ENCODE results near the gene TNFRSF1B. TPM values are rescaled to one million over a fixed set of nuclear protein-coding genes. Genes with fewer than 3 reads are reported as not detected.

TNFRSF1B gene
- total and polyA plus RNA-seq, 2 of the 8 experiments (the other 6 are each of a cell fraction or from before 2014, with no cell fraction given), result 1.7 to 2.9 TPM

GRCh38 chr1:12244585-12244984 lies 77.8 kb downstream of the TNFRSF1B start:
- Histone ChIP-seq H3K23me2 (ENCODE audit: low read depth, low read length) (no peaks in the 10 kb centered on the region), H2AFZ (ENCODE audit: low read length) (no peak overlapping the region), H3K4me3 (ENCODE audit: extremely low read depth in 1 of 4, insufficient read depth in 2 of 4, low read depth in 3 of 4, low read length in 4 of 4) (no peak overlapping the region), H4K91ac (replicated peaks; ENCODE audit: insufficient read length, low read length) (no peak overlapping the region), H2BK20ac (ENCODE audit: low read length) (no peak overlapping the region), H3K4me1 (replicated peaks in 1 of 4; ENCODE audit: control insufficient read depth in 3 of 4, insufficient read depth in 4 of 4, low read length in 3 of 4) (peaks cover 0 to 22% (median 9%) of the 10 kb centered on the region in 4 experiments; a peak in 5 of 7 replicates), H3K18ac (ENCODE audit: extremely low read depth, low read length) (no peak overlapping the region), H4K20me1 (replicated peaks in 1 of 2; ENCODE audit: control insufficient read depth in 1 of 2, insufficient read depth in 2 of 2, low read length in 2 of 2) (peaks cover 0 to 1% of the 10 kb centered on the region in 2 experiments), H2BK15ac (ENCODE audit: low read length) (no peak overlapping the region), H2BK5ac (ENCODE audit: low read depth, low read length) (no peak overlapping the region), H3K36me3 (ENCODE audit: control insufficient read depth in 2 of 4, insufficient read depth in 4 of 4, low read length in 3 of 4) (peaks cover 4 to 22% (median 7%) of the 10 kb centered on the region in 4 experiments; a peak in 5 of 8 replicates), H3K9me3 (ENCODE audit: insufficient read depth in 2 of 2, low read depth in 1 of 2, low read length in 1 of 2) (no peaks in the 10 kb centered on the region), H4K5ac (ENCODE audit: insufficient read length, low read depth, low read length) (no peak overlapping the region), H3K4me2 (ENCODE audit: insufficient read depth in 1 of 2, low read depth in 2 of 2, low read length in 2 of 2) (no peak overlapping the region), H3K23ac (ENCODE audit: insufficient read length) (no peak overlapping the region), H3K4ac (replicated peaks; ENCODE audit: insufficient read length, low read depth, low read length) (no peak overlapping the region), H3K14ac (ENCODE audit: insufficient read length) (no peak overlapping the region), H3K56ac (replicated peaks; ENCODE audit: insufficient read length, low read depth, low read length) (no peak overlapping the region), H2BK12ac (ENCODE audit: low read depth, low read length) (no peak overlapping the region), H3K27me3 (replicated peaks in 1 of 4; ENCODE audit: control insufficient read depth in 3 of 4, extremely low read depth in 1 of 4, insufficient read depth in 3 of 4, low read length in 3 of 4) (no peaks in the 10 kb centered on the region), H3K9ac (replicated peaks in 1 of 4; ENCODE audit: extremely low read depth in 1 of 4, low read depth in 3 of 4, low read length in 3 of 4) (no peak overlapping the region), H4K8ac (ENCODE audit: extremely low read depth, insufficient read depth, low read length) (no peak overlapping the region), H3K79me1 (ENCODE audit: low read depth, low read length) (no peaks in the 10 kb centered on the region), H2BK120ac (replicated peaks; ENCODE audit: low read depth, low read length) (no peak overlapping the region), H3K79me2 (ENCODE audit: control insufficient read depth in 1 of 2, insufficient read depth in 2 of 2, low read length in 2 of 2) (no peaks in the 10 kb centered on the region), H3K27ac (ENCODE audit: low read depth, low read length) (no peak overlapping the region), H2AK5ac (ENCODE audit: low read depth, low read length) (no peak overlapping the region)
- DNase-seq (ENCODE audit: low read depth in 1 of 2, low spot score in 2 of 2), result no peak
- ChIA-PET POLR2A (ENCODE audit: partially characterized antibody) (no interaction called here), CTCF (ENCODE audit: partially characterized antibody) (interaction anchor here (0.9 to 4.2 kb wide), 14 partner anchors 10 to 138 kb away, joined by 3 to 25 read pairs (median 6); no protein-coding TSS in a partner anchor)
- 92% methylated on average over 5 of the region's 5 CpGs; no CpG with 5 or more reads in 1 of the 2 experiments for WGBS, 2 experiments (ENCODE audit: extremely low coverage in 1 of 2, insufficient coverage in 1 of 2, insufficient read length in 1 of 2, insufficient replicate concordance in 2 of 2, low coverage in 1 of 2, low lambda C conversion rate in 2 of 2, missing lambda C conversion rate in 1 of 2)
- TF ChIP-seq NRF1 (IDR thresholded peaks at IDR 0.05; ENCODE audit: low read depth, low read length) (no peak), CREB1 (IDR thresholded peaks at IDR 0.05) (no peak), RNF2 (IDR thresholded peaks at IDR 0.05; ENCODE audit: borderline replicate concordance, low read depth, low read length, missing control alignments, poor library complexity, severe bottlenecking) (no peak), BCL11A (IDR thresholded peaks at IDR 0.05; ENCODE audit: low read depth in 2 of 2, low read length in 2 of 2) (no peak), E2F6 (IDR thresholded peaks at IDR 0.05) (no peak), SIX5 (IDR thresholded peaks at IDR 0.05; ENCODE audit: low read depth, low read length) (no peak), RBBP5 (IDR thresholded peaks at IDR 0.05; ENCODE audit: borderline replicate concordance, low read depth, low read length) (no peak), BACH1 (IDR thresholded peaks at IDR 0.05; ENCODE audit: low read length) (no peak), RXRA (IDR thresholded peaks at IDR 0.05; ENCODE audit: insufficient read depth, low read depth, low read length) (no peak), RAD21 (IDR thresholded peaks at IDR 0.05 in 1 of 2, conservative IDR thresholded peaks at IDR 0.05 in 1 of 2; ENCODE audit: low read depth in 2 of 2, low read length in 2 of 2) (no peak), TEAD4 (IDR thresholded peaks at IDR 0.05; ENCODE audit: low read depth, low read length) (no peak), TCF12 (IDR thresholded peaks at IDR 0.05; ENCODE audit: low read depth, low read length) (no peak), MAX (IDR thresholded peaks at IDR 0.05) (no peak)
- no peak for FAIRE-seq

Measured in H1 (cell line).